ENCODE measurements around the gene TNFRSF19.

DNA sequence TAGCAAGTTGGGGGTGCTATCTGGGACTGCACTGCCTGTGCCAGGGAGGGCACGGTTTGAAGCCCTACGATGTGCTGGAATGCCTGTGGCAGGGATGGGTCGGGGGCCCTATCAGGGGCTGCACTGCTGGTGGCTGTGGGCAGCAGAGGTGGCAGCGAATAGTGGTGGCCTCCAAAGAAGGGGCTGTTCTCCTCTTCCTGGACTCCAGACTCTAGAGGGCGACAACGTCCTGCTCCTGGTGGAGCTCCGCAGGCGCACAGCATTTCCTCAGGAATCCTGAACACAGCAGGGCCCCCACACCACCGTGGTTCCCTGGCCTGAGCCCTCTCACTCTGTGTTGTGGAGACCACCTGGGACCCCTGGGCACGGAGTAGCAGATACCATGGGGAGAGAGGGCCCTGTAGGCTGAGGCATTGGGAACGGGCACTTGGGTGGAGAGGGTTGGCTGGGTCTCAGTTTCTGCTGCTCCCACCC is 145.6 kb downstream of the TNFRSF19 start:
- TF ChIP-seq, protein P1, sequence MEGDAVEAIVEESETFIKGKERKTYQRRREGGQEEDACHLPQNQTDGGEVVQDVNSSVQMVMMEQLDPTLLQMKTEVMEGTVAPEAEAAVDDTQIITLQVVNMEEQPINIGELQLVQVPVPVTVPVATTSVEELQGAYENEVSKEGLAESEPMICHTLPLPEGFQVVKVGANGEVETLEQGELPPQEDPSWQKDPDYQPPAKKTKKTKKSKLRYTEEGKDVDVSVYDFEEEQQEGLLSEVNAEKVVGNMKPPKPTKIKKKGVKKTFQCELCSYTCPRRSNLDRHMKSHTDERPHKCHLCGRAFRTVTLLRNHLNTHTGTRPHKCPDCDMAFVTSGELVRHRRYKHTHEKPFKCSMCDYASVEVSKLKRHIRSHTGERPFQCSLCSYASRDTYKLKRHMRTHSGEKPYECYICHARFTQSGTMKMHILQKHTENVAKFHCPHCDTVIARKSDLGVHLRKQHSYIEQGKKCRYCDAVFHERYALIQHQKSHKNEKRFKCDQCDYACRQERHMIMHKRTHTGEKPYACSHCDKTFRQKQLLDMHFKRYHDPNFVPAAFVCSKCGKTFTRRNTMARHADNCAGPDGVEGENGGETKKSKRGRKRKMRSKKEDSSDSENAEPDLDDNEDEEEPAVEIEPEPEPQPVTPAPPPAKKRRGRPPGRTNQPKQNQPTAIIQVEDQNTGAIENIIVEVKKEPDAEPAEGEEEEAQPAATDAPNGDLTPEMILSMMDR (IDR thresholded peaks at IDR 0.05), result peak in 6 of 12 donors; percentile 13 to 26 (median 22)
- no peak for TF ChIP-seq POLR2A (IDR thresholded peaks at IDR 0.05)

Data from heart left ventricle (tissue), 13 donors.